ENCODE results near the gene TRPV4. TPM values are rescaled to one million over a fixed set of nuclear protein-coding genes. Genes with fewer than 3 reads are reported as not detected.

The TRPV4 gene
- total RNA-seq, 2 donors from 2014 or later, result not detected

GRCh38 chr12:109847142-109847735 lies 14.0 kb upstream of the TRPV4 start:
- DNase-seq (no peak), ATAC-seq (replicated peaks in 1 of 2) (no peak)
- H3K9me3 Mint-ChIP-seq, result no peaks in the 10 kb centered on the region
- no peaks in the 10 kb centered on the region for H3K36me3 Mint-ChIP-seq (ENCODE audit: insufficient read depth in 2 of 2)
- H3K27me3 Mint-ChIP-seq (ENCODE audit: low read depth), result no peaks in the 10 kb centered on the region
- no peak overlapping the region for H3K27ac Mint-ChIP-seq
- no peak overlapping the region for H3K4me3 Mint-ChIP-seq
- H3K4me1 Mint-ChIP-seq (ENCODE audit: low read depth), result no peaks in the 10 kb centered on the region

GRCh38 chr12:109845824-109846205 lies 12.6 kb upstream of the TRPV4 start:
- Mint-ChIP-seq H3K4me3 (peak overlapping the region; percentile 45 to 62), H3K4me1 (ENCODE audit: low read depth) (no peaks in the 10 kb centered on the region), H3K36me3 (ENCODE audit: insufficient read depth in 2 of 2) (no peaks in the 10 kb centered on the region), H3K27ac (no peak overlapping the region), H3K27me3 (ENCODE audit: low read depth) (no peaks in the 10 kb centered on the region), H3K9me3 (no peaks in the 10 kb centered on the region)
- no peak for DNase-seq
- no peak for ATAC-seq (replicated peaks in 1 of 2)

GRCh38 chr12:109844983-109845823 lies 12.0 kb upstream of the TRPV4 start:
- H3K9me3 Mint-ChIP-seq, result no peaks in the 10 kb centered on the region
- ATAC-seq (replicated peaks in 1 of 2) (peak; percentile 95 to 97), DNase-seq (peak; percentile 92 to 95)
- no peak overlapping the region for H3K27ac Mint-ChIP-seq
- H3K27me3 Mint-ChIP-seq (ENCODE audit: low read depth), result no peaks in the 10 kb centered on the region
- no peaks in the 10 kb centered on the region for H3K4me1 Mint-ChIP-seq (ENCODE audit: low read depth)
- H3K36me3 Mint-ChIP-seq (ENCODE audit: insufficient read depth in 2 of 2), result no peaks in the 10 kb centered on the region
- H3K4me3 Mint-ChIP-seq, result peak overlapping the region; percentile 45 to 62

GRCh38 chr12:109844091-109844490 lies 10.9 kb upstream of the TRPV4 start:
- no peaks in the 10 kb centered on the region for H3K36me3 Mint-ChIP-seq (ENCODE audit: insufficient read depth in 2 of 2)
- H3K9me3 Mint-ChIP-seq, result no peaks in the 10 kb centered on the region
- DNase-seq, result no peak
- ATAC-seq (replicated peaks in 1 of 2), result no peak
- H3K27me3 Mint-ChIP-seq (ENCODE audit: low read depth), result no peaks in the 10 kb centered on the region
- no peak overlapping the region for H3K27ac Mint-ChIP-seq
- no peak overlapping the region for H3K4me3 Mint-ChIP-seq
- H3K4me1 Mint-ChIP-seq (ENCODE audit: low read depth), result no peaks in the 10 kb centered on the region

GRCh38 chr12:109842021-109842420 lies 8.8 kb upstream of the TRPV4 start:
- Mint-ChIP-seq H3K4me3 (no peak overlapping the region), H3K27ac (no peak overlapping the region), H3K4me1 (ENCODE audit: low read depth) (no peaks in the 10 kb centered on the region), H3K36me3 (ENCODE audit: insufficient read depth in 2 of 2) (no peaks in the 10 kb centered on the region), H3K9me3 (no peaks in the 10 kb centered on the region), H3K27me3 (ENCODE audit: low read depth) (no peaks in the 10 kb centered on the region)
- ATAC-seq (replicated peaks in 1 of 2) (no peak), DNase-seq (no peak)

- no peak overlapping the region for H3K27ac Mint-ChIP-seq
- H3K4me1 Mint-ChIP-seq (ENCODE audit: low read depth), result no peaks in the 10 kb centered on the region
- no peak overlapping the region for H3K4me3 Mint-ChIP-seq
- H3K36me3 Mint-ChIP-seq (ENCODE audit: insufficient read depth in 2 of 2), result no peaks in the 10 kb centered on the region
- ATAC-seq (replicated peaks in 1 of 2), result no peak
- DNase-seq, result no peak
- H3K27me3 Mint-ChIP-seq (ENCODE audit: low read depth), result no peaks in the 10 kb centered on the region
- no peaks in the 10 kb centered on the region for H3K9me3 Mint-ChIP-seq
These were observed 8.2 kb upstream of the TRPV4 start for GRCh38 chr12:109841356-109841755.

- ATAC-seq (replicated peaks in 1 of 2), result no peak
- no peaks in the 10 kb centered on the region for H3K4me1 Mint-ChIP-seq (ENCODE audit: low read depth)
- H3K4me3 Mint-ChIP-seq, result no peak overlapping the region
- no peaks in the 10 kb centered on the region for H3K9me3 Mint-ChIP-seq
- DNase-seq, result no peak
- H3K27me3 Mint-ChIP-seq (ENCODE audit: low read depth), result peaks cover under 1% of the 10 kb centered on the region
- no peaks in the 10 kb centered on the region for H3K36me3 Mint-ChIP-seq (ENCODE audit: insufficient read depth in 2 of 2)
- no peak overlapping the region for H3K27ac Mint-ChIP-seq
These were observed 7.3 kb upstream of the TRPV4 start for GRCh38 chr12:109840305-109841074.

- Mint-ChIP-seq H3K4me1 (ENCODE audit: low read depth) (no peaks in the 10 kb centered on the region), H3K4me3 (no peak overlapping the region), H3K27ac (no peak overlapping the region), H3K9me3 (no peaks in the 10 kb centered on the region), H3K27me3 (ENCODE audit: low read depth) (peaks cover 8% of the 10 kb centered on the region), H3K36me3 (ENCODE audit: insufficient read depth in 2 of 2) (no peaks in the 10 kb centered on the region)
- ATAC-seq (replicated peaks in 1 of 2) (no peak), DNase-seq (no peak)
These were observed 6.2 kb upstream of the TRPV4 start for GRCh38 chr12:109839444-109839843.

GRCh38 chr12:109836916-109837315 lies 3.7 kb upstream of the TRPV4 start:
- Mint-ChIP-seq H3K4me3 (no peak overlapping the region), H3K4me1 (ENCODE audit: low read depth) (peaks cover 6% of the 10 kb centered on the region), H3K36me3 (ENCODE audit: insufficient read depth in 2 of 2) (no peaks in the 10 kb centered on the region), H3K9me3 (no peaks in the 10 kb centered on the region), H3K27ac (no peak overlapping the region), H3K27me3 (ENCODE audit: low read depth) (peaks cover 15% of the 10 kb centered on the region)
- DNase-seq (no peak), ATAC-seq (replicated peaks in 1 of 2) (no peak)

GRCh38 chr12:109835827-109836226 lies 2.6 kb upstream of the TRPV4 start:
- no peak for ATAC-seq (replicated peaks in 1 of 2)
- H3K4me3 Mint-ChIP-seq, result no peak overlapping the region
- H3K27ac Mint-ChIP-seq, result no peak overlapping the region
- DNase-seq, result no peak
- H3K4me1 Mint-ChIP-seq (ENCODE audit: low read depth), result peaks cover 6% of the 10 kb centered on the region
- H3K9me3 Mint-ChIP-seq, result no peaks in the 10 kb centered on the region
- H3K36me3 Mint-ChIP-seq (ENCODE audit: insufficient read depth in 2 of 2), result no peaks in the 10 kb centered on the region
- H3K27me3 Mint-ChIP-seq (ENCODE audit: low read depth), result peaks cover 26% of the 10 kb centered on the region

- peaks cover 6% of the 10 kb centered on the region for H3K4me1 Mint-ChIP-seq (ENCODE audit: low read depth)
- no peak for ATAC-seq (replicated peaks in 1 of 2)
- H3K9me3 Mint-ChIP-seq, result no peaks in the 10 kb centered on the region
- no peak for DNase-seq
- peaks cover 30% of the 10 kb centered on the region for H3K27me3 Mint-ChIP-seq (ENCODE audit: low read depth)
- no peak overlapping the region for H3K27ac Mint-ChIP-seq
- H3K36me3 Mint-ChIP-seq (ENCODE audit: insufficient read depth in 2 of 2), result no peaks in the 10 kb centered on the region
- H3K4me3 Mint-ChIP-seq, result no peak overlapping the region
These were observed 474 bp downstream of the TRPV4 start for GRCh38 chr12:109832541-109833306.

- Mint-ChIP-seq H3K27me3 (ENCODE audit: low read depth) (peaks cover 30% of the 10 kb centered on the region), H3K4me3 (no peak overlapping the region), H3K9me3 (no peaks in the 10 kb centered on the region), H3K36me3 (ENCODE audit: insufficient read depth in 2 of 2) (no peaks in the 10 kb centered on the region), H3K27ac (no peak overlapping the region), H3K4me1 (ENCODE audit: low read depth) (peaks cover 6% of the 10 kb centered on the region)
- no peak for DNase-seq
- no peak for ATAC-seq (replicated peaks in 1 of 2)
These were observed 1.3 kb downstream of the TRPV4 start for GRCh38 chr12:109831929-109832328.

- no peaks in the 10 kb centered on the region for H3K36me3 Mint-ChIP-seq (ENCODE audit: insufficient read depth in 2 of 2)
- ATAC-seq (replicated peaks in 1 of 2), result no peak
- no peak overlapping the region for H3K4me3 Mint-ChIP-seq
- no peak overlapping the region for H3K27ac Mint-ChIP-seq
- H3K27me3 Mint-ChIP-seq (ENCODE audit: low read depth), result peaks cover 30% of the 10 kb centered on the region
- H3K9me3 Mint-ChIP-seq, result no peaks in the 10 kb centered on the region
- DNase-seq, result no peak
- H3K4me1 Mint-ChIP-seq (ENCODE audit: low read depth), result peaks cover 6% of the 10 kb centered on the region
These were observed 1.8 kb downstream of the TRPV4 start for GRCh38 chr12:109831365-109831764.
